WERI-Rb-1 (cell line): ENCODE results near the gene CCNYL1.
"Not testable (repeated sequence)": the region's sequence is repeated elsewhere in the genome, so short reads cannot be mapped to it uniquely, and the experiment has no call there.

Experiments used
- DNase-seq: peaks from one replicate; pipeline ENCODE4 v3.0.0-alpha.2; 2020
- H3K27ac ChIP-seq: fragments of 250-450 bp; sonication (Bioruptor Pico); 2 replicates; pipeline ENCODE4 v1.5.1; 2020; ENCODE audit warnings: mild to moderate bottlenecking, moderate library complexity
- H3K27me3 ChIP-seq: fragments of 250-450 bp; sonication (Bioruptor Pico); 2 replicates; pipeline ENCODE4 v1.5.1; 2021; ENCODE audit warnings: mild to moderate bottlenecking, low read depth, moderate library complexity; ENCODE audit not compliant: insufficient read depth, severe bottlenecking
- H3K36me3 ChIP-seq: fragments of 250-450 bp; sonication (Bioruptor Pico); 2 replicates; pipeline ENCODE4 v1.5.1; 2020; ENCODE audit warnings: mild to moderate bottlenecking, moderate library complexity
- H3K4me3 ChIP-seq: 2 replicates; pipeline ENCODE4 v1.5.1; 2011; ENCODE audit warnings: low read depth, mild to moderate bottlenecking, control low read depth, low read length
- H3K9me3 ChIP-seq: fragments of 250-450 bp; sonication (Bioruptor Pico); 2 replicates; pipeline ENCODE4 v1.5.1; 2021; ENCODE audit warnings: mild to moderate bottlenecking, moderate library complexity; ENCODE audit not compliant: severe bottlenecking
- TF ChIP-seq, protein P1 (sequence below): IDR thresholded peaks from 2 replicates; pipeline ENCODE4 v1.5.1; 2011; ENCODE audit warnings: low read depth, mild to moderate bottlenecking, control low read depth, inconsistent platforms, low read length

CCNYL1 gene

DNA sequence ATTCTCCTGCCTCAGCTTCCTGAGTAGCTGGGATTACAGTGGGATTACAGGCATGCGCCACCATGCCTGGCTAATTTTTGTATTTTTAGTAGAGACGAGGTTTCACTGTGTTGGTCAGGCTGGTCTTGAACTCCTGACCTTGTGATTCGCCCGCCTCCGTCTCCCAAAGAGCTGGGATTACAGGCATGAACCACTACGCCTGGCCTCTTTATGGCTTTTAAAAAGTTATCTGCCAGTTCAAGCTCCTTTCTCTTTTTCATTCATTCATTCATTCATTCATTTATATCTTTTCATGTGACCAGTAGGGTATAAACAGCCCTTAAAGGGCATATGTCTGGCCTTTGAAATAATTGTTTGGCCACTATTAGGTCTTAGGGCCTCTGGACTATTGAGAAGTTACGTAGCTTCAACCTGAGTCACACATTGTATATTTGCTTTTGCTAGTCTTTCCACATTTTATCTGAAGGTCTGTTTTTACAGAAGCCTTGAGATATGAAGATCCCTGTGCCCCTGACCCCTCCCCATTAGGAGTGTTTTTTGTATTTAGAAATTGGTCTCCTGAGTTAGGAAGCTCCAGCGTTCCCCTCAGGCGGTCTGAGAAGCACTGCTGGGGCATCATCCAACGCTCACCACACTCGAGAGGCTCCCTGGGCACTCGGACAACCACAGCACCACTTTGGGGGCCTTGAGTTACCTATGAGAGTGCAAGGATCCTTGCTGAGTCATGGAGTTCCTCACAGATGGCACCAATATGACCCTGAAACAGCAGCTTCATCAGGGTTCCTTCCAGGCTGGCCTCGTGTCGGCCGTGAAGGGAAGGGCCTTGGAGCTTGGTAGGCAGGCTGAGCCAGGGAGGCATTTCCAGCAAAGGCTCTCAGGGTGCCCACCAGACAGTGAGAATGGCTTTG is 36.5 kb downstream of the CCNYL1 start:
- Histone ChIP-seq H3K4me3 (no peak overlapping the region), H3K27ac (no peak overlapping the region), H3K9me3 (no peaks in the 10 kb centered on the region), H3K36me3 (no peaks in the 10 kb centered on the region; the same call in 1 of the 2 replicates), H3K27me3 (no peaks in the 10 kb centered on the region)
- TF ChIP-seq, protein P1, sequence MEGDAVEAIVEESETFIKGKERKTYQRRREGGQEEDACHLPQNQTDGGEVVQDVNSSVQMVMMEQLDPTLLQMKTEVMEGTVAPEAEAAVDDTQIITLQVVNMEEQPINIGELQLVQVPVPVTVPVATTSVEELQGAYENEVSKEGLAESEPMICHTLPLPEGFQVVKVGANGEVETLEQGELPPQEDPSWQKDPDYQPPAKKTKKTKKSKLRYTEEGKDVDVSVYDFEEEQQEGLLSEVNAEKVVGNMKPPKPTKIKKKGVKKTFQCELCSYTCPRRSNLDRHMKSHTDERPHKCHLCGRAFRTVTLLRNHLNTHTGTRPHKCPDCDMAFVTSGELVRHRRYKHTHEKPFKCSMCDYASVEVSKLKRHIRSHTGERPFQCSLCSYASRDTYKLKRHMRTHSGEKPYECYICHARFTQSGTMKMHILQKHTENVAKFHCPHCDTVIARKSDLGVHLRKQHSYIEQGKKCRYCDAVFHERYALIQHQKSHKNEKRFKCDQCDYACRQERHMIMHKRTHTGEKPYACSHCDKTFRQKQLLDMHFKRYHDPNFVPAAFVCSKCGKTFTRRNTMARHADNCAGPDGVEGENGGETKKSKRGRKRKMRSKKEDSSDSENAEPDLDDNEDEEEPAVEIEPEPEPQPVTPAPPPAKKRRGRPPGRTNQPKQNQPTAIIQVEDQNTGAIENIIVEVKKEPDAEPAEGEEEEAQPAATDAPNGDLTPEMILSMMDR: no peak
- DNase-seq: no peak

DNA sequence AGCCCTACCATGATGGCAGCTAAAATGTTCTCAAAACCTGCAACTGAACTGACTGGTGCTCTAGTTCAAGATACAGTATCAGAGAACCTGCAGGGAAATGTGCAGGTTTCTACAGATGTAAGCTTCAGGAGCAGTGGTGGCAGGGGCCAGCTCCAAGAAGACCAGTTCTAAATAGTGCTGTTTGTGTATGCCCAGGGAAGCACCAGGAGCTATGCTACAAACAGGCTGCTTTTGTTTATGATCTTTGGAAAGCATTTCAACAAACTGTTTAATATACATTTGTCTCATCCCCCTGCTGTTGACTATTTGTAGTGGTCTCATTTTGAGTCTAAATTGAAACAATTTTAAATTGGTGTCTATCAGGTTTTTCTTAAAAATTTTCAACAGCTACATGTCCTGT is 37.6 kb downstream of the CCNYL1 start:
- Histone ChIP-seq H3K9me3 (no peaks in the 10 kb centered on the region), H3K4me3 (no peak overlapping the region), H3K36me3 (no peaks in the 10 kb centered on the region; the same call in 1 of the 2 replicates), H3K27ac (no peak overlapping the region), H3K27me3 (no peaks in the 10 kb centered on the region)
- DNase-seq: no peak
- TF ChIP-seq, protein P1: no peak

DNA sequence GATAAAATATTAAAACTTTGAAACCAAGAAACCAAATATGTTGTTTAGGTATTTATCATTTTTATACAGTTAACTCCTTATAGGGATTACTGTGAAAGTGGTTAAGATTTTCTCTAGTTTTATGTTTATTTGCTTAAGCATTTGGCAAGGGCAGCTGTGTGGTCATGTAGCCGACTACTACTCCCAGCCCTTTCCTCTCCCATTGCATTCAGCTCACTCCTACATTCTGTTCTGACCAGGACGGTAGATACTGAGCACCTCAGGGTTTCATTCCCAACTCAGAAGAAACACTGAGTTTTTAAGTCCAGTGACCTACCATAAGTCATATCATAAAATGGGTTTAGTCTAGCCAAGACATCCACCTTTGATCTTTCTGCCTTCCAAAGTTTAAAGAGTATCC is 38.4 kb downstream of the CCNYL1 start:
- Histone ChIP-seq H3K36me3 (no peaks in the 10 kb centered on the region; the same call in 1 of the 2 replicates), H3K4me3 (no peak overlapping the region), H3K9me3 (no peaks in the 10 kb centered on the region), H3K27me3 (no peaks in the 10 kb centered on the region), H3K27ac (no peak overlapping the region)
- DNase-seq: no peak
- TF ChIP-seq, protein P1: no peak

DNA sequence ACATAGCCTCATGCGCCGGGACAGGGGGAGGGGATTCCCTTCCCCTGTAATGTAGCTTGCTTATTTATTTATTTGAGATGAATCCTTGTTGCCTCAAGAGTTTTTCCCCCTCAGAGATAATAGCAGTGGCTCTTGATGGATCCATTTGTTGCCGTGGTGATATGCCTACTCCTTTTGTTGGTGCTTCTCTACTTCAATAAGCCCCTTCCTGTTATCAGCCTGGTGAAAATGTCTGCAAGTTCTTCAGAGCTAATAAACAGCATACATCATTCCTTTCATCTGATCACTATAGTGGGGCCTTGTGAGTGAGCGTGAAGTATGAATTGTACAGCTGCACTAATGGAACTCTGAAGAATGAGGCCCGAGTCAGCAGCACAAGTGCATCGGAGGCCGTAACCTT is 38.9 kb downstream of the CCNYL1 start:
- no peak for DNase-seq
- no peak overlapping the region for H3K27ac ChIP-seq
- no peaks in the 10 kb centered on the region; the same call in 1 of the 2 replicates for H3K36me3 ChIP-seq
- no peaks in the 10 kb centered on the region for H3K9me3 ChIP-seq
- TF ChIP-seq, protein P1: no peak
- no peak overlapping the region for H3K4me3 ChIP-seq
- H3K27me3 ChIP-seq: no peaks in the 10 kb centered on the region

DNA sequence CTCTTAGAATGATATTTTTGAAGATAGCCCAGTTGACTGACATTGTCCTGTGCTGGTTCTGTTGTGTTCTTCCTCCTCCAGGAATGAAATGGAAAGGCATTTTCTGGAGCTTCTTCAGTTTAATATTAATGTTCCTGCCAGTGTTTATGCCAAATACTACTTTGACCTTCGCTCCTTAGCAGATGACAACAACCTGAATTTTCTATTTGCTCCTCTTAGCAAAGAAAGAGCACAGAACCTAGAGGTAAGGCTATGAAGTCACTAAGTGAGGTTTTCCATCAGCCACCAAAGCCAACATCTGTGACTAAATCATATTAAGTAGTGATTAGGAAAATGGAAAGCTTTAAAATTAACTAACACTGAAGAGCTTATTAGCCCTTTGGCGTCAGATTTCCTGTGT is 39.4 kb downstream of the CCNYL1 start:
- DNase-seq: no peak
- TF ChIP-seq, protein P1: no peak
- H3K27me3 ChIP-seq: no peaks in the 10 kb centered on the region
- no peak overlapping the region for H3K4me3 ChIP-seq
- no peaks in the 10 kb centered on the region for H3K9me3 ChIP-seq
- H3K27ac ChIP-seq: peak overlapping the region; percentile 17; the same call in 1 of the 2 replicates
- H3K36me3 ChIP-seq: no peaks in the 10 kb centered on the region; the same call in 1 of the 2 replicates

DNA sequence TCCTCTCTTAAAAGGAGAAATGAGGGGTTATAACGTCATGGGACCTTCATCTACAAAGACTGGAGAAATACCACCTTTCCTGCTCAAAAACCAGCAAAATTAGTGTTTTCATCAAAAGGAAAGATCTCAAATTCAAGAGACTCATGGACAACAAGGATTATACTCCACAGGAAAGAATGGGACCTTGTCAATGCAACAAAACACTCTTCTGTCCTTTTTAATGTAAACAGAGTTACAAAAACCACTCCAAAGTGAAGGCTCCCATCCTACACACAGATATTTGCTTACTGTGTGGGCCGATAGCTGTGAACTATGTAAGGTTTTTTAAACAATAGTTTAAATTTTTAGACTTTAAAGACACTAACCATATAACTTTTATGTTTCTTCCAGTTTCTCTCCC is 42.2 kb downstream of the CCNYL1 start:
- not testable (repeated sequence) for H3K36me3 ChIP-seq, H3K27ac ChIP-seq

More for the DNA sequence above, 42.2 kb downstream of the CCNYL1 start:
- not testable (repeated sequence) for H3K9me3 ChIP-seq, H3K4me3 ChIP-seq, DNase-seq, H3K27me3 ChIP-seq
